Measurements from ENCODE around the gene GPR139. TPM values are rescaled to one million over a fixed set of nuclear protein-coding genes. Genes with fewer than 3 reads are reported as not detected.
A peak's percentile ranks its signal among the peaks of the same experiment; 100 is the strongest.

GPR139 gene
- total and polyA plus RNA-seq, 3 donors from 2014 or later, result not detected

- Histone ChIP-seq H3K27ac (peak overlapping the region in 1 of 2 donors; percentile 11), H3K4me1 (no peaks in the 10 kb centered on the region), H3K36me3 (ENCODE audit: low read depth, missing control alignments) (no peaks in the 10 kb centered on the region), H3K27me3 (no peaks in the 10 kb centered on the region), H3K9me3 (no peaks in the 10 kb centered on the region), H3K4me3 (no peak overlapping the region)
- intact Hi-C loops (cut with DNase I; ENCODE audit: low total_unique reads), result no loop called here
- 51 to 52% methylated on average over 3 of the region's 3 CpGs for WGBS, 2 donors
- DNase-seq, result no peak
- no peak for TF ChIP-seq POLR2A (IDR thresholded peaks at IDR 0.05)
- no peak for TF ChIP-seq CTCF (IDR thresholded peaks at IDR 0.05)
Observed at GRCh38 chr16:20089246-20089965, 15.7 kb upstream of the GPR139 start.

GRCh38 chr16:20084624-20085226 is 11.0 kb upstream of the GPR139 start:
- TF ChIP-seq POLR2A (IDR thresholded peaks at IDR 0.05) (no peak), CTCF (IDR thresholded peaks at IDR 0.05) (no peak)
- intact Hi-C loops (cut with DNase I; ENCODE audit: low total_unique reads), result no loop called here

GRCh38 chr16:20079106-20079505 is 5.4 kb upstream of the GPR139 start:
- H3K4me3 ChIP-seq, result no peak overlapping the region
- no peaks in the 10 kb centered on the region for H3K9me3 ChIP-seq
- intact Hi-C loops (cut with DNase I; ENCODE audit: low total_unique reads), result no loop called here
- no peak for TF ChIP-seq POLR2A (IDR thresholded peaks at IDR 0.05)
- no peak for TF ChIP-seq CTCF (IDR thresholded peaks at IDR 0.05)
- H3K4me1 ChIP-seq, result no peaks in the 10 kb centered on the region
- H3K36me3 ChIP-seq (ENCODE audit: low read depth, missing control alignments), result no peaks in the 10 kb centered on the region
- WGBS, 2 donors, result 75 to 87% methylated on average over 4 of the region's 4 CpGs
- H3K27ac ChIP-seq, result no peak overlapping the region
- no peaks in the 10 kb centered on the region for H3K27me3 ChIP-seq
- no peak for DNase-seq

More at GRCh38 chr16:20084624-20085226, 11.0 kb upstream of the GPR139 start:
- H3K27ac ChIP-seq, result no peak overlapping the region
- no peaks in the 10 kb centered on the region for H3K4me1 ChIP-seq
- DNase-seq, result no peak
- no peaks in the 10 kb centered on the region for H3K9me3 ChIP-seq
- 69 to 73% methylated on average over 6 of the region's 6 CpGs for WGBS, 2 donors
- no peak overlapping the region for H3K4me3 ChIP-seq
- no peaks in the 10 kb centered on the region for H3K27me3 ChIP-seq
- H3K36me3 ChIP-seq (ENCODE audit: low read depth, missing control alignments), result no peaks in the 10 kb centered on the region

DNA sequence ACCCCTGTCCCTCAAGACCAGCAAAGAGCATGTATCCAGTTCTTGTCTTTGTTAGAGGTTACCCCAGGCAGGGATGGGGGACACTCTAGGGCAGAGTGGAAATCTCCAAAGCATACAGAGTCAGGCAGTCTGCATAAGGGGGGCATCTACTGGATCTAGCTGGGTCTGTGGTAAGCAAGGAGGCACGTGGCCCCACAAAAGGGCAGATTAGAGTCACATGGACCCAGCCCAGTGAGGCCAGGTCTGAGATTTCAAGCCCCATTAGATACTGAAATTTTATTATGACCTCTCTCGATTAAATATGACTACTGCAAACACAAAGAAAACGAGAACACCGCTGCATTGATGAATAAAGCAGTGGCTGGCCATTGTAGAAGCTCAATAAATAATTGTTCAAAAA is 1.6 kb upstream of the GPR139 start:
- Histone ChIP-seq H3K27ac (no peak overlapping the region), H3K27me3 (no peaks in the 10 kb centered on the region), H3K4me1 (peaks cover 6% of the 10 kb centered on the region), H3K4me3 (no peak overlapping the region), H3K36me3 (ENCODE audit: low read depth, missing control alignments) (no peaks in the 10 kb centered on the region), H3K9me3 (no peaks in the 10 kb centered on the region)
- intact Hi-C loops (cut with DNase I; ENCODE audit: low total_unique reads), result no loop called here
- TF ChIP-seq CTCF (IDR thresholded peaks at IDR 0.05), result no peak
- DNase-seq, result no peak
- whole genome bisulfite sequencing, 2 donors, result 60 to 70% methylated on average over 4 of the region's 4 CpGs
